NCI-H187 (cell line): Measurements from ENCODE around the gene C6orf141.

Experiments used
- DNase-seq, 2 experiments: peaks; one replicate each; lab custom pipeline; 2025; lab: John Stamatoyannopoulos, UW

C6orf141 gene

DNA sequence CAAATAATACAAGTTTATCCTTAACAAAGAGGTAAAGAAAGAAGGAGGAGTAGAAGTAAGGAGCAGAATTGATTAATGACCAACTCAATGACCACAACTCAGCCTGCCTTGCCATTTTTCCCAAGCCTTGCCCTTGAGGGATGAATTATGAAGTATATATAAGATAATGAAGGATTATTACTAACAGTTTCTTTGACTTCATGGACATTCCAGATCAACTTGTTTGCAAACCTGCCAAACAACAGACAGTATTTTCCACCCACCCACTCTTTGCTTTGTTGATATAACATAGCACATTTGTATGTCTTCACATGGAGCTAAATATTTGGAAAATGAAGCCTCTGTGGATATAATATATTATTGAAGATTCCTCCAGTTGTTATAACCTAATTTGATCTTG is 9.9 kb upstream of the C6orf141 start:
- no peak for DNase-seq

DNA sequence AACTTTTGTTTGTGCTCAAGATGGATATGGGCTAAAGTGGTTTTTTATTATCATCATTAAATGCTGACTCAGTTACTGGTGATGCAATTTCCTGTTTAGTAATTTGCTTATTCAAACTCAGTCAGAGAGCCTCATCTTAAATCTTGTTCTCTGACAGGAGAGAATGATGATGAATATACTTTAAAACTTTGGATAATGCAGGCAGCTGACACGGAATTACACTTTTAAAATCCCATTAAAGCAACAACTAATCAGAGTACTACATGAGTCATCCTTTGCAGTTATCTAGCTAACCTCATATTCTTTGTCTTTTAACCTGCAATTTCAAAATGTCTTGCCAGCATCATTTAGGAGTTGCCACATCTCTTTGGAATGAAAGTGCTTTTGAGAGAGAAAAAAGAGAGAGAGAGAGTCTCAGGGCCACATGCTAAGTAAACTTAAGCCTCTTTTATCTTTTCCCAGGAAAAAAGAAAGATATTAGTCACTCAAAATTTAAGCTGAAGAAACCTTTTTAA is 9.2 kb upstream of the C6orf141 start:
- DNase-seq = no peak

DNA sequence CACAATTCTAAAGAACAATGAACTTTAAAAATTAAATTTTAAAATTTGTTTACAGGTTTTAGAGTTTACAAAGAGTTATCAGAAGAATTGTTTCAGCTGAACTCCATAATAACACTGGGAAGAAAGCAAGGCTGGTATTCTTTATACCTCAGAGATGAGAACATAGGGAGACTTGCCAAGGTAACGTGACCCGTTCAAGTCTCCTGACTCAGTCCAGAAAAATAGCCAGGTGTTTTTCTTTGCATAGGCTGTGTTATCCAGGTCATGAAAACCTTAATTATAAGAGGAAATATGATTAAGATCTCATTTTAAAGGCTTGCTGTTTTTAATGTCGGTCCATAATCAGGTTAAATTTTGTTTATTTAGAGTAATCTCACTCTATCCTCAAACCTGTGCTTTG is 8.5 kb upstream of the C6orf141 start:
- no peak for DNase-seq

GRCh38 chr6:49543087-49543858 is 7.2 kb upstream of the C6orf141 start:
- no peak for DNase-seq

GRCh38 chr6:49546331-49546730 is 4.1 kb upstream of the C6orf141 start:
- DNase-seq = no peak

DNA sequence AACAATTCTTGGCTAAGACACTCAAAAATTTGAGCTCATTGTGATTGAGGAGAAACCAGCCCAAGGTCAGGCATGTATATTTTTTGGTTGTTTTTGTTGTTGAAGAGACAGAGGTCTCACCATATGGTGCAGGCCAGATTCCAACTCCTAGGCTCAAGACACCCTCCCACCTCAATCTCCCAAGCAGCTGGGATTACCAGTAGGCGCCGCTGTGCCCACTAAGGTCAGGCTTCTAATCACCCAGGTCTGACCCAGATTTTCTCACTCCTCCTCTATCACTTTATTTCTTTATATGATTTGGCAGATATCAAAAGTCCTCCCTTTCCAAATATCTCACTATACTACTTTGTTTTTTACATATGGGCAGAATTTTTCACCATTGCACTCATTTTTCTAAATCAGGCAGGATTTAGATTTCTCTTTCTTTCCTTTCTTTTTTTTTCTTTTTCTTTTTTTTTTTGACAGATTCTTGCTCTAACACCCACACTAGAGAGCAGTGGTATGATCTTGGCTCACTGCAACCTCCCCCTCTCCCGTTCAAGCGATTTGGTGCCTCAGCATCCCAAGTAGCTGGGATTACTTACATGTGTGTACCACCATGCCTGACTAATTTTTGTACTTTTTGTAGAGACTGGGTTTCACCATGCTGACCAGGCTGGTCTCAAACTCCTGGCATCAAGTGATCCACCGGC is 1.7 kb upstream of the C6orf141 start:
- no peak for DNase-seq

GRCh38 chr6:49549691-49550491 is 577 bp upstream of the C6orf141 start:
- no peak for DNase-seq

GRCh38 chr6:49551078-49551865 is 804 bp downstream of the C6orf141 start:
- DNase-seq = no peak

DNA sequence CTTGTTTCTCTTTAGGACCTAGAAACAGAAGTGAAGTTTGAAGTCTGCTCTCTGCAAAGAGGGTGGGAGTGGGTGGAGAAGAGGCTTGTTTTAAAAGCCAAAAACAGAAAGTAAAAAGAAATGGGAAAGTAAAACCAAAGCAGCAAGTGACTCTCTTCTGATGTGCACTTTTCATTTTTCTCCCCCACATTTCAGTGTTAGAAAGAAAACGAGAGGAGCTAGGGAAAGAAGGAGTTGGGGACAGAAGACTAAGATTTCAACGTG is 1.3 kb downstream of the C6orf141 start:
- DNase-seq = no peak

GRCh38 chr6:49552596-49552995 is 2.1 kb downstream of the C6orf141 start:
- no peak for DNase-seq

GRCh38 chr6:49553384-49553783 is 2.9 kb downstream of the C6orf141 start:
- DNase-seq = no peak

DNA sequence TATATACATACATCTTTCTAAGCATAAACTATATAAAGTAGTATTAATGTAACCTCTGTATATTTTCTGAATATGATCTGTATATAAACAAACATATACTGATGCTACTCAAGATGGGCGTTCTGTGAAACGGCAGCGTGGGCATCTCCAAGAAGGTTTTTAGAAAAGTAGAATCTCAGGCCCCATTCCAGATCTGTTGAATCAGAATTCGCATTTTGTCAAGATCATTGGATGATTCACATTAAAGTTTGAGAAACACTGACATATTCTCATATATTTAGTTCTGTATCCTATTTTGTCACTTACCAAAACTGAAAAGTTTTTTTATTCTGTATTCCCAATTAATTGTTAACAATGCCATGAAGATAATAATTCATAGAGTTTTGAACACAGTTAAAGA is 5.5 kb downstream of the C6orf141 start:
- no peak for DNase-seq

- DNase-seq = no peak
Observed at GRCh38 chr6:49556429-49556837, 6.0 kb downstream of the C6orf141 start.

GRCh38 chr6:49557177-49557576 is 6.7 kb downstream of the C6orf141 start:
- DNase-seq = no peak

- no peak for DNase-seq
Observed at GRCh38 chr6:49558238-49558637, 7.8 kb downstream of the C6orf141 start.

DNA sequence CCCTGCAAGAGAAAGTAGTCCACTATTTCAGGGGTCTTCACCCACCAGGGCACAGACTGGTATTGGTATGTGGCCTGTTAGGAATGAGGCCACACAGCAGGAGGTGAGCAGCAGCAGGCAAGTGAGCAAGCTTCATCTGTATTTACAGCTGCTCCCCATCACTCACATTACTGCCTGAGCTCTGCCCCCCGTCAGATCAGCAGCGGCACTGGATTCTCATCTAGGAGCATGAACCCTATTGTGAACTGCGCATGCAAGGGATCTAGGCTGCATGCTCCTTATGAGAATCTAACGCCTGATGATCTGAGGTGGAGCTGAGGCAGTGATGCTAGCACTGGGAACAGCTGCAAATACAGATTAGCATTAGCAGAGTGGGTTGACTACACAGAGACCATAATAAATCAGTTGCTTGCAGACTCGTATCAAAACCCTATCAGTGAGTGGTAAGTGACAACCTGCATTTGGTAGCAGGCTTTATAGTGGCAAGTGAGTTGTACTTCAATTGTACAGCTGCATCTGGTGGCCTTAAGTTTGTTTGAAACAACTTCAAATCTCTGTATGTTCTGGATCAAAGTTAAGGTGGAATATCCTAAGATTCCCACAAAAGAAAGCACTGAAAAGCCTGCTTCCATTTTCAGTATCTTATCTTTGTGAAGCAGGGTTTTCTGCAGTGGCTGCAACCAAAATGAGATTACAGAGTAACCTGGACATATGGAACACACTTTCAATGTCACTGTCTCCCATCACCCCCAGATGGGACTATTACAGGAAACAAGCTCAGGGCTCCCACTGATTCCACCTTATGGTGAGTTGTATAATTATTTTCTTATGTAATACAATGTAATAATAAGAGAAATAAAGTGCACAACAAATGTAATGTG is 12.8 kb downstream of the C6orf141 start:
- no peak for DNase-seq

DNA sequence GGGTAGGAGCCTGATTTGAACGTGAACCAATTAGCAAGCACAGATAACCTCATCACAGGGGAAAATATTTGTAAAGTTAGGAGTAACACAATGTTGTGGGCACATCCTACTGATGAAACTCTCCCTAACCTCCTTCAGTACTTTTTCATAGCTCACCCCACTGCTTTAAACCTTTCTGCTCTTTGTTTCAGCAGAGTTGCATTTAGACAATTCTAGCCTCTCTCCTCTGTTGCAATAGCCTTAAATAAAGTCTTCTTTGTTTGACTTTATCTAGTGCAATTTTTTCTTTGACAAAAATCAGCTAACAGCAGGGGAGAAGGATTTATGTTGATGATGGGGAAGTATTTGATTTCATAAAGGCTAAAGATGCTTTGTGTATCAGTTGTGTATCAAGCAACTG is 14.1 kb downstream of the C6orf141 start:
- no peak for DNase-seq

- no peak for DNase-seq
Observed at GRCh38 chr6:49565261-49565660, 14.8 kb downstream of the C6orf141 start.

DNA sequence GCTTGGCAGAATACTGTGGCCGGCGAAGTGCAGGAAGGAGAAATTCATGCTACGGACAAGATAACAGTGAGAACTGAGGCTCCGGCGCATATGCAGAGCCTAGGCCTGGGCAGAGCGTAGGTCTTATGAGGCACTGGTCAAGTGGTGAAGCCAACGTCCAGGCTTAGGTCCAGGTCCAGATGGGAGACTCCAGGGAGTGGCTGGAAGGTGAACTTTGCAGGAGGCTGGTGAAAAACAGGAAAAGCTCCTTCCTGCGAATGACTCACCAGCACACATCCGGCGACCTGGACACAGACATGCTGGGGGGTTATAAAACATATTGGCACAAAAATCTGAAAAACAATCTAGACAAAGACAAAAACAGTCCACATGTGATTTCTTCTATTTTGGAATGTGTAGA is 15.4 kb downstream of the C6orf141 start:
- DNase-seq = no peak

DNA sequence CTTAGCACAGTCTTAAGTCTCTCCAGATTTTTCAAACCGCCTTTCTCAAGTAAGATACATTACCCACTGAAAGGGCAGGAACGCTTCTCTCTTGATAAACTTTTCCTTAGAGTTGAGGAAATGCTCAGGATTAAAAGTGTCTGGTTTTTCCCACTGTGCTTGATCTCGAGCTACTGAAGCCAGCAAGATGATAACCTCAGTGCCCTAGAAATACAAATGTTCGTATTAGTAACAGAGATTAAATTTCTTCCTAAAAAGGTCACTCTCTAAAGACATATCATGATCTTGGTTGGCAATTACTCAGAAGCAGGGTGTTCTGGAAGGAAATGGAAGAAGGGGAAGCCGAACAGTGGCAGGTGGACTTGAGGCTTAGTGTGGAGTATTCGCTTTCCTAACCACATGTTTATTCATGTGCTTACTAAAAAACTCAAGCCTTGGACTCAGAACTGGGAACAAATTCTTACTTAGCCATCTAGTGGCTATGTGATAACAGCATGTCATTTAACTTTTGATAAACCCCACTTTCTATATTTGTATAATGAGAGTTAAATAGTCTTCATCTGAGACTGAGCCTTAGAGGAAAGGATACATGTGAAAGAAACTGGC is 20.1 kb downstream of the C6orf141 start:
- DNase-seq = no peak

GRCh38 chr6:49576618-49577017 is 26.1 kb downstream of the C6orf141 start:
- no peak for DNase-seq
